ENCODE results near the gene LTBR.
"Not testable (repeated sequence)": the region's sequence is repeated elsewhere in the genome, so short reads cannot be mapped to it uniquely, and the experiment has no call there.

The LTBR gene

GRCh38 chr12:6386491-6386890, 2.5 kb downstream of the LTBR start:
- no peak for DNase-seq

- DNase-seq, result no peak
Observed at GRCh38 chr12:6387541-6387940, 3.6 kb downstream of the LTBR start.

GRCh38 chr12:6390084-6390799, 6.3 kb downstream of the LTBR start:
- DNase-seq, result no peak

GRCh38 chr12:6391013-6391412, 7.1 kb downstream of the LTBR start:
- no peak for DNase-seq

- DNase-seq, result no peak
Observed at GRCh38 chr12:6392504-6392903, 8.5 kb downstream of the LTBR start.

- DNase-seq, result no peak
Observed at GRCh38 chr12:6393109-6393508, 9.1 kb downstream of the LTBR start.

GRCh38 chr12:6394398-6394797, 10.4 kb downstream of the LTBR start:
- DNase-seq, result no peak

- DNase-seq, result no peak
Observed at GRCh38 chr12:6396031-6396430, 12.1 kb downstream of the LTBR start.

GRCh38 chr12:6399884-6400644, 16.1 kb downstream of the LTBR start:
- DNase-seq, result no peak

GRCh38 chr12:6404390-6404789, 20.4 kb downstream of the LTBR start:
- no peak for DNase-seq

- DNase-seq, result no peak
Observed at GRCh38 chr12:6405963-6406362, 22.0 kb downstream of the LTBR start.

- no peak for DNase-seq
Observed at GRCh38 chr12:6407236-6407954, 23.4 kb downstream of the LTBR start.

GRCh38 chr12:6416596-6416995, 32.6 kb downstream of the LTBR start:
- DNase-seq, result no peak

GRCh38 chr12:6418796-6419195, 34.8 kb downstream of the LTBR start:
- DNase-seq, result no peak

GRCh38 chr12:6420364-6420763, 36.4 kb downstream of the LTBR start:
- no peak for DNase-seq

- DNase-seq, result peak; percentile 75
Observed at GRCh38 chr12:6423267-6424007, 39.5 kb downstream of the LTBR start.

GRCh38 chr12:6424008-6424347, 40.0 kb downstream of the LTBR start:
- no peak for DNase-seq

GRCh38 chr12:6424866-6425265, 40.9 kb downstream of the LTBR start:
- DNase-seq, result no peak

GRCh38 chr12:6425590-6426531, 41.9 kb downstream of the LTBR start:
- DNase-seq, result peak; percentile 62

- peak; percentile 95 for DNase-seq
Observed at GRCh38 chr12:6426882-6427671, 43.1 kb downstream of the LTBR start.

GRCh38 chr12:6427796-6428195, 43.8 kb downstream of the LTBR start:
- not testable (repeated sequence) for DNase-seq
